HepG2 (cell line): ENCODE data around the gene PTCD2. TPM values are rescaled to one million over a fixed set of nuclear protein-coding genes. Genes with fewer than 3 reads are reported as not detected.

Experiments used
- ATAC-seq: fragments of 200-7000 bp; cut with Tn5 transposase; 3 replicates; pipeline ENCODE4 v1.9.1; 2020; ENCODE audit warnings: mild to moderate bottlenecking, moderate library complexity
- BruUV-seq: library from RNA; stranded (reverse); fragments of 400-500 nt; replicated peaks from 2 replicates; lab custom pipeline; 2021; lab: Mats Ljungman, UMichigan
- CTCF ChIA-PET: fragments of 300-600 bp; formaldehyde crosslinking; extraction: SDS; loops from one replicate; lab custom pipeline; 2021; ENCODE audit warnings: low total read pairs, inconsistent platforms, low intra/inter-chr PET ratio; lab: Yijun Ruan, JAX
- POLR2A ChIA-PET: fragments of 350-600 bp; sonication (Branson Sonifier 250); formaldehyde crosslinking; loops from one replicate; lab custom pipeline; 2020; ENCODE audit warnings: antibody characterized with exemption, inconsistent platforms; lab: Yijun Ruan, JAX
- DNase-seq: peaks from one replicate; pipeline ENCODE4 v3.0.0-alpha.2; 2015; ENCODE audit warnings: low spot score
- FAIRE-seq: peaks from 3 replicates; lab custom pipeline; 2011; peaks lifted over from hg19 to GRCh38; lab: Jason Lieb, UNC
- H2AFZ ChIP-seq: one replicate; pipeline ENCODE4 v1.6.1; 2011; ENCODE audit warnings: low read length, inconsistent platforms
- H3K27ac ChIP-seq: fragments of 300-600 bp; 3 replicates; pipeline ENCODE4 v1.8.0; 2011; ENCODE audit warnings: mixed run types, mild to moderate bottlenecking, mixed read lengths, low read length, inconsistent platforms; ENCODE audit not compliant: insufficient read depth; ENCODE audit errors: extremely low read length
- H3K27me3 ChIP-seq, 2 experiments: fragments of 200-600 bp in 1 of 2; 2 replicates in 1 of 2; 3 replicates in 1 of 2; pipeline versions ENCODE4 v1.6.0 to v1.8.0; 2011; ENCODE audit warnings: low read length in 2 of 2, mild to moderate bottlenecking in 2 of 2, moderate library complexity in 2 of 2, inconsistent platforms in 1 of 2; ENCODE audit not compliant: insufficient read depth in 2 of 2, control insufficient read depth in 1 of 2
- H3K36me3 ChIP-seq, 2 experiments: fragments of 200-600 bp in 1 of 2; replicated peaks in 1 of 2; 2 replicates in 1 of 2; 3 replicates in 1 of 2; pipeline versions ENCODE4 v1.5.1 to v1.8.0; 2011; ENCODE audit warnings: low read length in 2 of 2, inconsistent platforms in 1 of 2; ENCODE audit not compliant: insufficient read depth in 2 of 2, control insufficient read depth in 1 of 2
- H3K4me1 ChIP-seq: 2 replicates; pipeline ENCODE4 v1.5.1; 2012; ENCODE audit warnings: low read length, inconsistent platforms; ENCODE audit not compliant: insufficient read depth
- H3K4me2 ChIP-seq: 2 replicates; pipeline ENCODE4 v1.6.0; 2011; ENCODE audit warnings: low read depth, low read length, inconsistent platforms
- H3K4me3 ChIP-seq, 3 experiments: fragments of 200-600 bp in 1 of 3; sonication (generic), shearing (Covaris generic) in 1 of 3; replicated peaks in 1 of 3; 2 replicates each; pipeline ENCODE4 v1.5.1; 2011 to 2016; ENCODE audit warnings: low read length in 3 of 3, inconsistent platforms in 2 of 3, low read depth in 2 of 3, mild to moderate bottlenecking in 2 of 3, control low read depth in 1 of 3, mixed read lengths in 1 of 3; ENCODE audit not compliant: insufficient read depth in 1 of 3
- H3K79me2 ChIP-seq: one replicate; pipeline ENCODE4 v1.6.1; 2011; ENCODE audit warnings: low read length, inconsistent platforms; ENCODE audit not compliant: insufficient read depth
- H3K9ac ChIP-seq: 2 replicates; pipeline ENCODE4 v1.6.0; 2011; ENCODE audit warnings: mild to moderate bottlenecking, low read depth, low read length, inconsistent platforms; ENCODE audit not compliant: insufficient read depth
- H3K9me3 ChIP-seq: 2 replicates; pipeline ENCODE4 v1.5.1; 2012; ENCODE audit warnings: mild to moderate bottlenecking, low read length
- H4K20me1 ChIP-seq: 2 replicates; pipeline ENCODE4 v1.6.0; 2011; ENCODE audit warnings: inconsistent platforms, mild to moderate bottlenecking, low read length, moderate library complexity; ENCODE audit not compliant: insufficient read depth
- FOXM1 ChIP-seq: sonication (generic); formaldehyde crosslinking; IDR thresholded peaks from 2 replicates; pipeline ENCODE4 v1.5.0; 2020; ENCODE audit warnings: missing genetic modification reagents
- HNF4A ChIP-seq: sonication (generic); formaldehyde crosslinking; IDR thresholded peaks from 2 replicates; pipeline ENCODE4 v1.4.0; 2020; ENCODE audit warnings: missing genetic modification reagents
- KAT7 ChIP-seq: IDR thresholded peaks from 2 replicates; pipeline ENCODE4 v1.6.1; 2018; ENCODE audit warnings: borderline replicate concordance, missing compliant biosample characterization
- KDM5B ChIP-seq: sonication (generic); formaldehyde crosslinking; IDR thresholded peaks from 2 replicates; pipeline ENCODE4 v1.4.0; 2020; ENCODE audit warnings: missing genetic modification reagents, mild to moderate bottlenecking, borderline replicate concordance
- KLF13 ChIP-seq: sonication (generic); formaldehyde crosslinking; IDR thresholded peaks from 2 replicates; pipeline ENCODE4 v1.4.0; 2020; ENCODE audit warnings: mild to moderate bottlenecking, missing genetic modification reagents
- PAX8 ChIP-seq: sonication (generic); formaldehyde crosslinking; IDR thresholded peaks from 2 replicates; pipeline ENCODE4 v1.8.0; 2022; ENCODE audit warnings: mild to moderate bottlenecking, missing genetic modification reagents, borderline replicate concordance
- PITX1 ChIP-seq: sonication (generic); formaldehyde crosslinking; IDR thresholded peaks from 2 replicates; pipeline ENCODE4 v1.5.1; 2020; ENCODE audit warnings: mild to moderate bottlenecking, missing genetic modification reagents
- SP5 ChIP-seq: IDR thresholded peaks from 2 replicates; pipeline ENCODE4 v1.6.1; 2016; ENCODE audit warnings: low read depth, borderline replicate concordance
- SPEN ChIP-seq: sonication (generic); formaldehyde crosslinking; IDR thresholded peaks from 2 replicates; pipeline ENCODE4 v1.5.1; 2020; ENCODE audit warnings: low read depth, mild to moderate bottlenecking, missing genetic modification reagents
- TAF1 ChIP-seq: sonication (generic); formaldehyde crosslinking; IDR thresholded peaks from 2 replicates; pipeline ENCODE4 v1.4.0; 2020; ENCODE audit warnings: missing genetic modification reagents
- TGIF2 ChIP-seq: IDR thresholded peaks from 2 replicates; pipeline ENCODE4 v1.6.1; 2016; ENCODE audit warnings: control low read depth, missing compliant biosample characterization
- ZNF224 ChIP-seq: sonication (generic); formaldehyde crosslinking; IDR thresholded peaks from 2 replicates; pipeline ENCODE4 v1.5.0; 2020; ENCODE audit warnings: mild to moderate bottlenecking, missing genetic modification reagents
- ZNF253 ChIP-seq: sonication (generic); formaldehyde crosslinking; IDR thresholded peaks from 2 replicates; pipeline ENCODE4 v1.8.0; 2022; ENCODE audit warnings: mild to moderate bottlenecking, missing genetic modification reagents, borderline replicate concordance
- ZNF557 ChIP-seq: sonication (generic); formaldehyde crosslinking; IDR thresholded peaks from 2 replicates; pipeline ENCODE4 v1.4.0; 2020; ENCODE audit warnings: missing genetic modification reagents
- ZNF724P ChIP-seq: sonication (generic); formaldehyde crosslinking; IDR thresholded peaks from 2 replicates; pipeline ENCODE4 v1.8.0; 2022; ENCODE audit warnings: missing genetic modification reagents, borderline replicate concordance
- ZNF891 ChIP-seq: sonication (generic); formaldehyde crosslinking; IDR thresholded peaks from 2 replicates; pipeline ENCODE4 v1.5.0; 2020; ENCODE audit warnings: mild to moderate bottlenecking, missing genetic modification reagents
- WGBS: methylation state at CpG from one replicate; pipeline ENCODE4 v1.1.6; 2017; ENCODE audit warnings: low lambda C conversion rate; 5-methylcytosine and 5-hydroxymethylcytosine counted together
- in situ Hi-C: cut with HindIII; loops from 2 replicates; pipeline ENCODE4 v1.10.0; 2017; ENCODE audit warnings: low pct_unique_long_range_greater_than_20kb; ENCODE audit not compliant: extremely low pct_ligation_motif_present
- intact Hi-C: fragments of 100-400 bp; cut with micrococcal nuclease; formaldehyde crosslinking; loops from one replicate; pipeline ENCODE4 v1.10.0; 2022; ENCODE audit not compliant: unreplicated experiment
- polyA plus RNA-seq, 8 experiments: library from polyadenylated mRNA; depleted of rRNA in 3 of 8; stranded (reverse) in 7 of 8; unstranded in 1 of 8; fragments of >200 nt; fragmentation: Illumina TruSeq in 4 of 8; extraction: Trizol in 4 of 8; gene quantifications; 2 replicates each; pipeline versions ENCODE4 v1.2.1 to v1.2.3, GENCODE V29; 2011 to 2016; ENCODE audit warnings: low read depth in 4 of 8, missing spikeins in 1 of 8, mixed read lengths in 1 of 8; ENCODE audit not compliant: insufficient read depth in 1 of 8
- total RNA-seq, 5 experiments: library from RNA; depleted of rRNA; stranded (reverse); fragments of >200 nt; fragmentation: Illumina TruSeq; extraction: Trizol; gene quantifications; 2 replicates each; pipeline ENCODE4 v1.2.3, GENCODE V29; 2016; ENCODE audit warnings: low read depth in 1 of 5
- TF ChIP-seq, protein P1 (sequence below): sonication (generic); formaldehyde crosslinking; IDR thresholded peaks from 2 replicates; pipeline ENCODE4 v1.4.0; 2020; ENCODE audit warnings: missing genetic modification reagents
- TF ChIP-seq, protein P2 (sequence below): sonication (generic); formaldehyde crosslinking; IDR thresholded peaks from 2 replicates; pipeline ENCODE4 v1.5.0; 2020; ENCODE audit warnings: missing genetic modification reagents

The PTCD2 gene
- total and polyA plus RNA-seq, 2 of the 13 experiments (the other 11 are each of a cell fraction or from before 2014, with no cell fraction given) = 5.3 to 6.4 TPM

DNA sequence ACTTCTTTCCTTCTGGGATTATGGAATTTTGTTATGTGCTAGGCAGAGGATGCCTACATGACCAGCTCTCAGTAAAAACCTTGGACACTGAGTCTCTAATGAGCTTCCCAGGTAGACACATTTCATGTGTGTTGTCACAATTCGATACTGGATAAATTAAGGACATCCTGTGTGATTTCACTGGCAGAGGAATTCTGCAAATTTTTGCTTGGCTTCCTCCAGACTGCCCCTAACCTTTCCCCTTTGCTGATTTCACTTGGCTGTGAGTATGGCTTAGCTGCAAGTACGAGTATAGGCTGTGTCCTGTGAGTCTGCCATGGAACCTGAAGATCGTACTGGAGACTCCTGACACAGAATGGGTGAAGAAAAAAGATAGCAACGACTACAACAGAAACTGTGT lies 47.8 kb upstream of the PTCD2 start:
- ATAC-seq (no peak), DNase-seq (no peak), FAIRE-seq (no peak)
- intact Hi-C loops = no loop called here
- in situ Hi-C loops = no loop called here
- Histone ChIP-seq H3K4me2 (no peak overlapping the region), H4K20me1 (no peaks in the 10 kb centered on the region; the same call in 1 of the 2 replicates), H2AFZ (no peak overlapping the region), H3K36me3 (peaks cover 0 to 20% of the 10 kb centered on the region in 2 experiments; a peak in 2 of 5 replicates), H3K9ac (no peak overlapping the region), H3K4me1 (peaks cover 16% of the 10 kb centered on the region), H3K79me2 (peaks cover 18% of the 10 kb centered on the region), H3K27me3 (no peaks in the 10 kb centered on the region), H3K4me3 (no peak overlapping the region), H3K27ac (no peak overlapping the region), H3K9me3 (no peaks in the 10 kb centered on the region)
- no peak for TF ChIP-seq TAF1 (CRISPR knock-in tag)
- TF ChIP-seq PAX8 (CRISPR knock-in tag) = no peak
- TF ChIP-seq HNF4A = no peak
- TF ChIP-seq KDM5B (CRISPR knock-in tag) = no peak
- TF ChIP-seq ZNF224 (CRISPR knock-in tag) = no peak
- no peak for TF ChIP-seq ZNF557 (CRISPR knock-in tag)
- CTCF ChIA-PET = no interaction called here
- POLR2A ChIA-PET = interaction anchor here (1.5 kb wide), 1 partner anchor 36 kb away, joined by 5 read pairs; no protein-coding TSS in a partner anchor
- BruUV-seq = no TSS peak
- 93% methylated on average over 4 of the region's 4 CpGs for WGBS

DNA sequence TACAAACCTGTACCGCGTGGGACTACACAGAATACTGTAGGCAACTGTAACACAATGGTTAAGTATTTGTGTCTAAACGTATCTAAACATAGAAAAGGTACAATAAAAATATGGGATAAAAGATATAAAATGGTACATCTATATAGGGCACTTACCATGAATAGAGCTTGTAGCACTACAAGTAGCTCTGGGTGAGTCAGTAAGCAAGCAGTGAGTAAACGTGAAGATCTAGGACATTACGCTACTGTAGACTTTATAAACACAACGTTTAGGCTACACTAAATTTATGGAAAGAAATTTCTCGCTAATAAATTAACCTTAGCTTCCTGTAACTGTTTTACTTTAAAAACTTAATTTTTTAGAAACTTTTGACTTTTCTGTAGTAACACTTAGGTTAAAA lies 46.6 kb upstream of the PTCD2 start:
- H3K27me3 ChIP-seq = no peaks in the 10 kb centered on the region
- peaks cover 7% of the 10 kb centered on the region for H3K4me1 ChIP-seq
- no peak overlapping the region for H3K4me2 ChIP-seq
- H2AFZ ChIP-seq = no peak overlapping the region
- H3K79me2 ChIP-seq = peaks cover 18% of the 10 kb centered on the region
- WGBS = 98% methylated on average over 7 of the region's 7 CpGs
- H3K27ac ChIP-seq = no peak overlapping the region
- CTCF ChIA-PET = no interaction called here
- H3K9ac ChIP-seq = no peak overlapping the region
- H4K20me1 ChIP-seq = no peaks in the 10 kb centered on the region; the same call in 1 of the 2 replicates
- in situ Hi-C loops (no loop called here), intact Hi-C loops (no loop called here)
- POLR2A ChIA-PET = no interaction called here
- ATAC-seq = no peak
- H3K4me3 ChIP-seq = no peak overlapping the region
- H3K9me3 ChIP-seq = no peaks in the 10 kb centered on the region
- no peak for DNase-seq
- no TSS peak for BruUV-seq
- peaks cover 0 to 25% of the 10 kb centered on the region in 2 experiments; a peak in 2 of 5 replicates for H3K36me3 ChIP-seq
- no peak for FAIRE-seq
- TF ChIP-seq KAT7 (CRISPR knock-in tag) (no peak), ZNF724P (no peak), PITX1 (CRISPR knock-in tag) (no peak), ZNF891 (no peak), SP5 (no peak), ZNF253 (CRISPR knock-in tag) (no peak), SPEN (CRISPR knock-in tag) (no peak), TGIF2 (CRISPR knock-in tag) (no peak), KLF13 (CRISPR knock-in tag) (no peak), FOXM1 (no peak)
- TF ChIP-seq, protein P1, sequence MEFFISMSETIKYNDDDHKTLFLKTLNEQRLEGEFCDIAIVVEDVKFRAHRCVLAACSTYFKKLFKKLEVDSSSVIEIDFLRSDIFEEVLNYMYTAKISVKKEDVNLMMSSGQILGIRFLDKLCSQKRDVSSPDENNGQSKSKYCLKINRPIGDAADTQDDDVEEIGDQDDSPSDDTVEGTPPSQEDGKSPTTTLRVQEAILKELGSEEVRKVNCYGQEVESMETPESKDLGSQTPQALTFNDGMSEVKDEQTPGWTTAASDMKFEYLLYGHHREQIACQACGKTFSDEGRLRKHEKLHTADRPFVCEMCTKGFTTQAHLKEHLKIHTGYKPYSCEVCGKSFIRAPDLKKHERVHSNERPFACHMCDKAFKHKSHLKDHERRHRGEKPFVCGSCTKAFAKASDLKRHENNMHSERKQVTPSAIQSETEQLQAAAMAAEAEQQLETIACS = no peak
- TF ChIP-seq, protein P2, sequence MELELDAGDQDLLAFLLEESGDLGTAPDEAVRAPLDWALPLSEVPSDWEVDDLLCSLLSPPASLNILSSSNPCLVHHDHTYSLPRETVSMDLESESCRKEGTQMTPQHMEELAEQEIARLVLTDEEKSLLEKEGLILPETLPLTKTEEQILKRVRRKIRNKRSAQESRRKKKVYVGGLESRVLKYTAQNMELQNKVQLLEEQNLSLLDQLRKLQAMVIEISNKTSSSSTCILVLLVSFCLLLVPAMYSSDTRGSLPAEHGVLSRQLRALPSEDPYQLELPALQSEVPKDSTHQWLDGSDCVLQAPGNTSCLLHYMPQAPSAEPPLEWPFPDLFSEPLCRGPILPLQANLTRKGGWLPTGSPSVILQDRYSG = no peak
